CMK (cell line): ENCODE results near the gene KIF16B.
A peak's percentile ranks its signal among the peaks of the same experiment; 100 is the strongest.
"Not testable (repeated sequence)": the region's sequence is repeated elsewhere in the genome, so short reads cannot be mapped to it uniquely, and the experiment has no call there.

ENCODE experiments used
- DNase-seq: peaks from one replicate; pipeline ENCODE4 v3.0.0-alpha.2; 2010; ENCODE audit warnings: low read depth

The KIF16B gene

DNA sequence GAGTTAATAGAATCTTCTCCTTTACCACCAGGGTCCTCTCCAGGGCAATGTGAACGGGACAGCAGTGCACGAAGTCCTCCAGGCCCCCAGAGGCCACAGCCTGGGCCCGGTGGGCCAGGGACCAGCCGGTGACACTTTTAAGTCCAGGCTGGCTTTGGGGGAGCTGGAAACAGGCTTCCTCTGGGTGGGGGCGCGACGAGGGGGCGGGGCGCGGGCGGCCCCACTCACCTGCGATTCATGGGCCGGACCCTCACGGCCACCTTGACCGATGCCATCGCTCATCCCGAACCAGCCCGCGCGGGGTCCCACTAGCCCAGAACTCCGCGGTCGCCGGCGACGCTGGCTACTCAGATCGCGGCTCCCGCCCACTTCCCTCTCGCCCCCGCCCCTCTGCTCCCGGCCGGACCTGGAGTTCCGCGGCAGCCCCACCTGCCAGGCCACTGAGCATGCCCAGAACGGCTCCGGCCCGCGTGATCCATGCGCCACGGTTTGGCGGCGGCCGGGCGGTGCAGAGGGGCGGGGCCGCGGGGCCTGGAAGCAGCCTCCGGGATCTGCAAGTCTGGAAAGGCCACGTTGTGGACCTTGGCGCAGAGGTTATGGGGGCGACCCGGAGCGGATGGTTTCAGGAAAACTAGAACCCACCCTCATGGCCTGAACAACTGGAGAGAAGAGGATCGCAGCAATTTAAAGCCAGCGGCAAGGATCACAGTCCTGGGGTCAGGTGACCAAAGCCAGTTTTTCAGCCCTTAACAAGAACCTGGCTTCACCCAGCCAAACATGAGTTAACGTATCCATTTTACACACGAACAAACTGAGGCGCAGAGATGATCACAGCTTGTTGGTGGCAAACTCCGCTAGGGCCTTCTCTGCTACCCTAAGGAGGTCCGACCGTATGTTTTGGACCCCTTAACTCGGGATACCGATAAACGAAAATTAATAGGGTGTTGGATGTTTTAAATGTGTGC lies at the start of gene KIF16B:
Gene KIF16B, minus strand, starts transcription at position 448 of the 965 bp plus-strand sequence. Its CDS starts 173 bp downstream, at position 275.
- peak; percentile 79 for DNase-seq

DNA sequence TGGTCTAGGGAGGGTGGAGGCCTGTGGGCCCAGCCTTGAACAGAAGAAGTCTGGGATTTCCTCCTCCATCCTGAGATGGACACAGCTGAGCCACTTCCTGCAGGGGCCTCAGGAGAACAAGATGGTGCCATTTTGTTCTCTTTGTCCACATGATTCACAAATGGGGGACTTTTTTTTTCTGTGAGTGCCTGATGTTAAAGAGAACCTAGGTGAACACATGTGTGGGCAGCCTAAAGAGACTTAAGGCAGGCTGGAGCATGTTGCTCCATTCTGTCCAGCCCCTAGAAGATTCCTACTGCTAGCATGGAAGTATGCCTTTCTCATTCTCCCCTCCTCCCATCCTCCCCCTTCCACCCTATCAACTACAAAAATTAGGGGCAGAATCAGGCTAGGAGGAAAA lies 49.3 kb upstream of the KIF16B start:
- DNase-seq: no peak

GRCh38 chr20:16621435-16622141 lies 48.3 kb upstream of the KIF16B start:
- no peak for DNase-seq

DNA sequence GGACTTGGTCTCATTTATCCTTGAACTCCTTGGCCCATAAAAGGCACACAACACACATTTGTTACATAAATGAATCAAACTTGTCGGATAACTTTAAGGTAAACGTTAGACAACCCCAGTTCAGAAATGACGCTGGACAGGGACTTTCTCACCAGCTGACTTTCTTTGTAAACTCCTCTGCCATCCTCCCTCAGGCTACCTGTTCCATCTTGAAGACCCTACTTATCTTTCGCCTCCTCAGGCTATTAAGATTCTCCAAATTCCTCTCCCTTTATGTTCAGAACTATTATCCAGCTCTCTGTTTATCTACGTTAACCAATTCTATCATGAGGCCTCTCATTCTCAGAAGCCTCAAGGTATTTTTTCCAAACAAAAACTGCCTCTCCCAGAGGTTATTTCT lies 47.7 kb upstream of the KIF16B start:
- DNase-seq: no peak

- no peak for DNase-seq
These were observed 46.7 kb upstream of the KIF16B start for GRCh38 chr20:16619953-16620352.

- no peak for DNase-seq
These were observed 43.8 kb upstream of the KIF16B start for GRCh38 chr20:16617056-16617455.

GRCh38 chr20:16616317-16616716 lies 43.1 kb upstream of the KIF16B start:
- no peak for DNase-seq

GRCh38 chr20:16615199-16615598 lies 42.0 kb upstream of the KIF16B start:
- DNase-seq: no peak

DNA sequence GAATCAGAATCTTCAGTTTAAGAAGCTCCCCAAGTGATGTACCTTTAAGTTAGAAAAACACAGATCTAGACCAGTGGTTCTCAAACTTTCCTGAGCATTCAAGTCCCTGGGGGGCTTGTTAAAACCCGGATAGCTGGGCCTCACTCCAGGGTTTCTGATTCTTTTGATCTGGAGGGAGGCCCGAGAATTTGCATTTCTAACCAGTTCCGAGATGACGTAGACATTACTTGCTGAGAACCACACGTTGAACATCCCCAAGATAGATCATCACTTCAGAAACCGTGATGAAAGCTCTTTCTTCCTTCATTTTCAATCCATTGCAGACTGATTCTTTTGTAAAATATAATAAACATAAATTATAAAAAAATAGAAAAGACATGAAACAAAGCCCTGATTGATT lies 40.7 kb upstream of the KIF16B start:
- no peak for DNase-seq

- no peak for DNase-seq
These were observed 39.5 kb upstream of the KIF16B start for GRCh38 chr20:16612706-16613105.

- no peak for DNase-seq
These were observed 38.6 kb upstream of the KIF16B start for GRCh38 chr20:16611817-16612216.

DNA sequence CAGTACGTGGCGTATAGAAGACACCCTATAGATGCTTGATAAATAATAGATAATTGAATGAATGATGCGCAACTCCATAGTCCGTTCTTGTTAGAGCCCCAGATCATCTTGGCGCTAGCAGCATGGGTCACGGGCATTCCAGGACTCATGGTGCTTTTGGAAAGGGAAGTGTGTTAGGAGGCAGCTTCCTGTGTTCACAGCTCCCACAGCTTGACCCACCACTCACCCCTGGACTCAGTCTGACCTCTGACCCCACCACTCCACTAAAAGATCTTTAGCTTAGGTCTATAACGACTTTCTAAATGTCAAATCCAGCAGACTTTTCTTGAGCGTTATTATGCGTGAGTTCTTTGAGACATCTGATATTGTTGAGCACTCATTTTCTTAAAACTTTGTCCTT lies 35.8 kb upstream of the KIF16B start:
- DNase-seq: no peak

DNA sequence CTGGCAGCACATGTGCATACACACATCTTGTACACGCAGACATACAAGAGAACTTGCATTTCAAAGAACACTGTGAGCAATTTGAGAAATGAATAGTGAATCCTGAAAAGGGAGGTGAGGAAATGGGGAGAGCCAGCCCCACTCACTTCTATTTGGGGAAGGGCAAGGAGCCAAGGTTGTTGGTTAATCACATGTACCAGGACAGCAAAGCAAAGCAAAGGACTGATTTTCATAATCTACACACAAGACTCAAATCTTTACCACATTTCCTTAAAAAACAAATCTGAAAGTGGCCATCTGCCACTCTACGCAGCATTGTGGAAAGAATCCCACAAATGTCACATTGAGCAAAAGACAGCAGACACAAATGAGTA lies 35.0 kb upstream of the KIF16B start:
- no peak for DNase-seq

- no peak for DNase-seq
These were observed 34.4 kb upstream of the KIF16B start for GRCh38 chr20:16607364-16608276.

DNA sequence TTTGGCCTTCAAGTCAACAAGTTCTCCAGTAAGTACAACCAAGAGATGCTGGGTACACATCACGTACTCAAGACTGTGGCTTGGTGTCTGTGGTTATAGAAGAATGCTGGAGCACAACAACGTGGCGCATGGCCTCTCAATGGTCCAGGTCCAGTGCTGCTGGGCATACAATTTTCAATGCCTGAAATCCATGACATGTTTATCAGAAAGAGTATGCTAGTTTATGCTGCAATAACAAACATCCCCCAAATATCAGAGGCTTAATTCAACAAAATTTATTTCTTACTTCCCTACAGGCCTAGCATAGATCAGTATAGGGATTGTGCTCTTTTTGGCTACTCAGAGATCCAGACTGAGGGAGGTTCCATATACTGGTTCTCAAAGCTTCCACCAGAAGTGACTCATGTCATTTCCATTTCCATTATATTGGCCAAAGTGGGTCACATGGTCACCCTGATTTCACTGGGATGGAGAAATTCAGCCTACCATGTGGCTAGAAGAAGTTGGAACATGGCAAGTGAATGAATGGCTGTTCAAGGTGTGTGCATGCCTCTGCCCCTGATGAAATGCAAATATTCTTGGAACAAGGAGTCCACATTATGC lies 33.3 kb upstream of the KIF16B start:
- DNase-seq: no peak

- no peak for DNase-seq
These were observed 27.8 kb upstream of the KIF16B start for GRCh38 chr20:16601047-16601446.

- no peak for DNase-seq
These were observed 26.0 kb upstream of the KIF16B start for GRCh38 chr20:16599257-16599656.

DNA sequence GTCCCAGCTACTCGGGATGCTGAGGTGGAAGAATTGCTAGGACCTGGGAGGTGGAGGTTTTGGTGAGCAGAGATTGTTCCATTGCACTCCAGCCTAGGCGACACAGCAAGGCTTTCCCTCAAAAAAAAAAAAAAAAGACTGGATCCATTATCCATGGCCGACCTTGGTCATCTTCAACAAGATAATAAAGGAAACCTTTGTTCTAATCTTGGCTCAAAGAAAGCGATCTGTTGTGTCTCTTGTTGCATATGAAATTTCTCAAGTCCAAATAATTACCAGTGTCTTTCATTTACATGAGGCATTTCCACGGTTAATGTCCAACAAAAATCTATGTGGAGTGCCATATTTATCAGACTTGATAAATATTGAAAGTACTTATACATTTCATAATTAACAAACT lies 23.7 kb upstream of the KIF16B start:
- no peak for DNase-seq

- DNase-seq: not testable (repeated sequence)
These were observed 23.2 kb upstream of the KIF16B start for GRCh38 chr20:16596404-16596803.

GRCh38 chr20:16595376-16595775 lies 22.1 kb upstream of the KIF16B start:
- no peak for DNase-seq

DNA sequence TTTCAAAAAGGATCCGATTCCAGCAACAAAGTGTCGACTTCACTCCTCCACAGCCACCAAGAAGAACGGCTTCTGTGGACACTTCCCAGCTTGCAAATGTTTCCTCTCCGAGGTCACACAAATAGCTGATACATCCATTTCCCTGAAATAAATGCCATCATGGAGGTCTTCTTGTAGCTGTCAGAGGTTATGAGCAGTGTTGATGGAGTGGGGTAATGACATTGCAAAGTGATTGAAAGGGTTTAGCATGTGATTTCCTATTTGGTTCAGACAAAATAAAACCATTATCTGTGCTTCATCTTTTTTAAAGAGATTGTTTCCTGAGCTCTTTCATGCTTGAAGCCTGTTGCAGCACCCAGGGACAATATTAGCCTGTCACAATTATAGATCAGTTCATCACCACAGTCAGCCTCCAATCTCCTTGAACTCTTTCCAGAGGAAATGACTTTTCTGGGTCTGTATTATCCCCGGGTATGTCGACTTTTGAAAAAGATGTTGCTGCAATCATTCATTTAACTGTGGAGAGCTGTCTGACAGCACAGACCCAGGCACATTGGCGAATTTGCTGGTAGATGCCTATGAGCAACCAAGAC lies 16.9 kb upstream of the KIF16B start:
- DNase-seq: no peak
